Measurements from ENCODE around the gene C14orf180.

- no peak for TF ChIP-seq POLR2A (IDR thresholded peaks at IDR 0.05; ENCODE audit: low read depth, low read length)
- no peak for TF ChIP-seq POLR2AphosphoS5 (IDR thresholded peaks at IDR 0.05; ENCODE audit: low read depth, low read length)
Observed at GRCh38 chr14:104602315-104602932, 22.9 kb downstream of the C14orf180 start.
